T follicular helper cell (primary cell): ENCODE results near the gene DSCAML1.
"Not testable (repeated sequence)": the region's sequence is repeated elsewhere in the genome, so short reads cannot be mapped to it uniquely, and the experiment has no call there.

ENCODE experiments used
- DNase-seq: peaks from one replicate; pipeline ENCODE4 v3.0.0-alpha.2; 2020; ENCODE audit warnings: low read depth

Gene DSCAML1

DNA sequence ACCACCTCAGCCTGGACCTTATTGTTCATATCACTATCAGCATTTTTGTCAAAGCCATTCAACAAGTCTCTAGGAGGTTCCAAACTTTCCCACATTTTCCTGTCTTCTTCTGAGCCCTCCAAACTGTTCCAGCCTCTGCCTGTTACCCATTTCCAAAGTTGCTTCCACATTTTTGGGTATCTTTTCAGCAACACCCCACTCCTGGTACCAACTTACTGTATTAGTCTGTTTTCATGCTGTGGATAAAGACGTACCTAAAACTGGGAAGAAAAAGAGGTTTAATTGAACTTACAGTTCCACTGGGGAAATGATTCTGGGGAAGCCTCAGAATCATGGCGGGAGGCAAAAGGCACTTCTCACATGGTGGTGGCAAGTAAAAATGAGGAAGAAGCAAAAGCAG lies 391.1 kb downstream of the DSCAML1 start:
- DNase-seq = not testable (repeated sequence)

DNA sequence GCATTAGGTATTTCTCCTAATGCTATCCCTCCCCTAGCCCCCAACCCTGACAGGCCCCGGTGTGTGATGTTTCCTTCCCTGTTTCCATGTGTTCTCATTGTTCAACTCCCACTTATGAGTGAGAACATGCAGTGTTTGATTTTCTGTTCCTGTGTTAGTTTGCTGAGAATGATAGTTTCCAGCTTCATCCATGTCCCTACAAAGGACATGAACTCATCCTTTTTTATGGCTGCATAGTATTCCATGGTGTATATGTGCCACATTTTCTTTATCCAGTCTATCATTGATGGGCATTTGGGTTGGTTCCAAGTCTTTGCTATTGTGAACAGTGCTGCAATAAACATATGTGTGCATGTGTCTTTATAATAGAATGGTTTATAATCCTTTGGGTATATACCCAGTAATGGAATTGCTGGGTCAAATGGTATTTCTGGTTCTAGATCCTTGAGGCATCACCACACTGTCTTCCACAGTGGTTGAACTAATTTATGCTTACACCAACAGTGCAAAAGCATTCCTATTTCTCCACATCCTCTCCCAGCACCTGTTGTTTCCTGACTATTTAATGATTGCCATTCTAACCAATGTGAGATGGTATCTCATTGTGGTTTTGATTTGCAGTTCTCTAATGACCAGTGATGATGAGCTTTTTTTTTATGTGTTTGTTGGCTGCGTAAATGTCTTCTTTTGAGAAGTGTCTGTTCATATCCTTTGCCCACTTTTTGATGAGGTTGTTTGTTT lies 397.7 kb downstream of the DSCAML1 start:
- not testable (repeated sequence) for DNase-seq

GRCh38 chr11:117398618-117399017 lies 398.4 kb downstream of the DSCAML1 start:
- not testable (repeated sequence) for DNase-seq

- no peak for DNase-seq
Observed at GRCh38 chr11:117396970-117397369, 400.0 kb downstream of the DSCAML1 start.

- DNase-seq = no peak
Observed at GRCh38 chr11:117395476-117395875, 401.5 kb downstream of the DSCAML1 start.

DNA sequence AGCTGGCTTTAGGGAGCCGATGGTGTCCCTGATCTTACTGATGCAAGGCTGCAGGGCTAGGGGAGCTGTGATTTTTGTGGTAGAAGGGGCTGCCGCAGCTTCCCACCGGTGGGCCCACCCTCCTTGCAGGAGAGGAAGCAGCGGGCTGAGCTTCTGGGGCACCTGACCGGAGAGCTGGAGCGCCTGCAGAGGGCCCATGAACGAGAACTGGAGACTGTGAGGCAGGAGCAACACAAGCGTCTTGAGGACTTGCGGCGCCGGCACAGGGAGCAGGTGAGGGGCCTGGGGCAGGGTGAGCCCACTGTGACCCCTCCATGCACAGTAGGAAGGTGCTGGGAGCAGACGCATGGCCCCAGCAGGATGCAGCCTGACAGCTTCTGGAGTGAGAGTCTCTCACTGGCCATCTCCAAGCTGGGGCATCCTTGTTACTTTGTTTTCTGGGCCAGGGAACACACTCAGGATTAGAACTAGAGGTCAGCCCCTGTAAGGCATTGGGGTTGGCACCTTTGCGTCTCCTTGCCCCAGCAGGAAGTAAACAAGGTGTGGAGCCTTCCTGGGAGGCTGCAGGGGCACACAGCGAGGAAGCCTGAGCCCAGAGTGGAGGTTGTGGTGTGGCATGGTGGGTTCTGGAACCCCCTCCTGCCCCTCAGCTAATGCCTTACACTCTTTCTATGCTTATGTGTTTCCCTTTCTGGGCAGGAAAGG lies 402.6 kb downstream of the DSCAML1 start:
- no peak for DNase-seq

DNA sequence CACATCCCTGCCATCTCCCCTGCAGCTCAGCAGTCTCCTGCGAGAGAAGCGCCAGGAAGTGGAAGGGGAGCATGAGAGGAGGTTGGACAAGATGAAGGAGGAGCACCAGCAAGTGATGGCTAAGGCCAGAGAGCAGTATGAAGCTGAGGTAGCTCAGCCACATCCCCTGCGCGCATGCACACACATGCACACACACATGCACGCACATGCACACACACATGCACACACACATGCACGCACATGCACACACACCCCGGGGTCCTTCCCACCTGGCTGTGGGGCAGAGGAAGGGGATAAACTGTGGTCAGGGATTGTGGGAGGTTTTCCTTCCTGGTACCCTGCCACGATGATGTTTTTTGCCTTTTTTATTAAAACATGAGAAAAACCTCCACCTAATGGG lies 404.0 kb downstream of the DSCAML1 start:
- DNase-seq = no peak

DNA sequence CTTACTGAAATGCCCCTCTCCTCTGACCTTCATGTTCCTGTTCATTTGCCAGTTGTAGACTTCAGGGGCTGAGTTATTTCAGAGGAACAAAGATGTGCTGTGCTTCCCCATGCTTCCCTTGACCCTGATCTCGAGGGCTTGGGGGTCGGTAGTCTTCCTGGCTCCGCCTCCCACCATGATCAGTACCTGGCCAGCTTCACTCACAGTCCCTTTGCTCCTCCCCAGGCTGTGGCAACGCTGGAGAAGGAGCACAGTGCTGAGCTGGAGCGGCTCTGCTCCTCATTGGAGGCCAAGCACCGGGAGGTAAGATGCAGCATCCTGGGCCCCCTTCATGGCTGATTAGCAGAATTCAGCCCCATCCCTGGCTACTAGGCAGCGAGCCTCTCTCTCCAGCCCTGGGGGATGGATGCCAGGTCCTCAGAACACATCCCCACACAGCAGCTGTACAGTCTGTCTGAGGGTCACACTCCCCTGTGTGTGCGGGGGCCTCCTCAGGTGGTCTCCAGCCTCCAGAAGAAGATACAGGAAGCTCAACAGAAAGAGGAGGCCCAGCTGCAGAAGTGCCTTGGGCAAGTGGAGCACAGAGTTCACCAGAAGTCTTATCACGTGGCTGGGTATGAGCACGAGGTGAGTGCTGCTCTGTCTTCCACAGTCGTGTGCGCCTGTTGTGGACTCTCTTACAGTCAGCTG lies 404.9 kb downstream of the DSCAML1 start:
- DNase-seq = no peak

- DNase-seq = no peak
Observed at GRCh38 chr11:117391181-117391580, 405.8 kb downstream of the DSCAML1 start.

GRCh38 chr11:117390743-117391142 lies 406.3 kb downstream of the DSCAML1 start:
- DNase-seq = no peak

DNA sequence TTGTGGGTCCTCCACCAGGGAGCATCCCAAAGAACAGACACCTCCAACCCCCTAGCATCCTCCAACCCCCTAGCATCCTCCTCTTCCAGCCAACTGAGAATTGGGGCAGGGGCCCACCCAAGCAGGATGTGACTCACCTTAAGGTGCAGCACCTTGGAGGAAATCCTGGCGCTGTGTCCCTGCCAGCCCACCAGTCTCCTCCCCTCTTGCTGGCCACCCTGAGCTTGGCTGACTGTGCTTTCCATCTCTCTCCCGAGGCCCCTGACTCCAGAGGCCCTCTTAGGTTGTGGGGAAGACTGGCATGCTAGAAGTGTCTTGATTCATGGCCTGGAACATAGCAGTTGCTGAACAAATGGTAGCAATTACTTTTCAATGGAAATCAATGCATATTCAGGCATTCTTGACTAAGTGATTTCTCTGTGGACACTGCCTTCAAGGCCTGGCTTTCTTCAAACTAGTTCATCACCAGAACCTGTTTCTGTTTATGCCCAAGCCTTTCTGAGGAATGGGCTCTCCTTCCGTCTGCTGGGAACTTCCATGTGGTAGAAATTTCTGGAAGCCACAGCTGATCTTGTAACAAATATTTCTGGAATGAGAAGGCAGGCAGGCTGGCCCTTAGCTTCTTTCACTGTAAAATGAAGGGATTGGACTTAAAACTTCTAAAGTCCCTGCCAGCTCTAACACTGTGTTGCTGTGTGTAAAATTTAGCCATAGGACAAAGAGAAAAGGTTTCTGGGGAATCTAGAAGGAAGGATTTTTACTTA lies 408.8 kb downstream of the DSCAML1 start:
- no peak for DNase-seq

DNA sequence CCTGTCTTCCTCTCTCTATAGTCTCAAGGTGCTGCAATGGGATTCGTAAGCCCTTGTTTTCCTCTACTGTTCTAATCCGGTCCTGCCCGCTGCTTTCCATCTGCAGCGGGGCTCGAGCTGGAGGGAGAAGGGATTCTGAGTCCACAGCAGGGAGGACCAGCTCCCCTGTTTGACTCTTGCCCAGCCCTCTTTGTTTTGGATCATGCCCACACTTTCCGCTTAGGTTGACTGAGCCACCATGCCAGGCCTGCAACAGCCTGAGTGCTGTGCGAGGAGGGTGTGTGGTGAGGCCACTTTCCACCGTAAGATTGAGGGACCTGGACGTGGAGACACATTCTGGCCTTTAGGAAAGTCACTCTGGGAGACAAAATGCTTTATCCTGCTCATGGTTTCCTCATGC lies 411.1 kb downstream of the DSCAML1 start:
- no peak for DNase-seq

DNA sequence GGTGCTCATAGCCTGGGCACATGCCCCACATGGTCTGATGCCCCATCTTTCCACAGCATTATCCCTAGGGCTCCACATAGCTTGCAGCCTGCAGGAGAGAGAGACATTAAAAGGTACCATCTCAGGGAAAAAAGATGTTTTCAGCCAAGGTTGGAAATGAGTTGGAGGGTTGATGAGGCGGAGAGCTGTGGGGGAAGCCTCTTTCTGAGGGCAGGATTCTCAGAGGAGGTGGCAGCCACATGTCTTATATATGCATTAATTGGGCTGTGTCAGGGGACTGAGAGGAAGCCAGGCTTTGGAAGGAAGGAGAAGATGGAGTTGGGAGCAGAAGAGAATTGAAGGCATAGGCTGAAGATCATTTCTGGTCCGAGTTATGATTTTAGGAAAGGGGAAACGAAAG lies 411.5 kb downstream of the DSCAML1 start:
- no peak for DNase-seq

DNA sequence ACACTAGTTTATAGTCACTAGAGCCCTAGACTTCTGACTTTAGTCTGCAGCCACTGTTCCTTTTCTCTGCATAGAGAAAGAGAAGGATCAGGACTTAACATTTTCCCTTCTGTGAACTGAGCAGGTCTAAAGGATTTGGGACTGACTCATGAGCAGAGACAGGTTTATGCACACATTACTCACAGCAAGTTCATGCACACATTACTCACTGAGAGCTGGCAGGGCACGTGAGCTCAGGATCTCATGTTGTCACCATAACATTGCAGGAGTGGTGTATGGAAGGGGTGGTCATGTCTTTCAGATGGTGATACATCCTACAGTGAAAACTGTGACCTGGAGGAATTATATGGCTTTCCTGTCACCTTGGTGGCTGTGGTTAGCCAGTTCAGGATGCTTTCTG lies 413.0 kb downstream of the DSCAML1 start:
- DNase-seq = no peak

- no peak for DNase-seq
Observed at GRCh38 chr11:117382746-117383145, 414.3 kb downstream of the DSCAML1 start.

DNA sequence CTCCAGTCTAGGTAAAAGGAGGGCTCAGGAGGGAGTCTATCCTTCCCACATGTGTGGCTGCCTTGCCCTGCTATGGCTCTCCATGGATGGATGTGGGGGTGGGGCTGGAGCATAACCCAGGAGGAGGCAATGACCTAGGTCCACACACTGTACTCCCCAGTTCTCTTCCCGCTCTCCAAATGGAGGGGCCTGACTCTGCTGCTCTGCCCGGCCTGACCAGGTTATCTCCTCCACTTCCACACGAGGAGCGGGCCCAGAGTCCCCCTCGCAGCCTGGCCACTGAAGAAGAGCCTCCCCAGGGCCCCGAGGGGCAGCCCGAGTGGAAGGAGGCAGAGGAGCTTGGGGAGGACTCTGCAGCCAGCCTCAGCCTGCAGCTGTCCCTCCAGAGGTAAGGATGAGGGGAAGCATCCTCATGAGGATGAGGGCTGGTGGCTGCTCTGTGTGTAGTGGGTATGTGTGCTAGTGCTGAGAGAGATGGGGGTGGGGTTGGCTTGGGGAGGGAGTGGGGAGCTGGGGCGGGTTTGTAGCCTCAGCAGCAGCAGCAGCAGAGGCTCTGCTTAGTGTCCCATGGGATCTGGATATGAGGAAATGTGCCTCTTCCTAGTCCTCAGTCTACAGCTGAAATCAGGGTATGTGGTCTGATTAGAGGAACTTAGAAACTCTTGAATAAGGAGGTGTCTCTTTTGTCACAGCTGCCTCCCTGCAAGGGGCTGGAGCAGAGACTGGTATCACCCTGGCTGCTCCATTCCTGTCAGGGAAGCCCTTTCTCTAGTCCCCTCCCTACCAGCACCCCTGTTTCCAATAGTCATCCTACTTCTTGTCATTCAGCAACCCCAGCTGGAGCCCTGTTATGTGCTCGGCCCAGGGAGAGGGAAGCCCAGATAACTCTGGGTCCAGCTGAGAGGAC lies 415.3 kb downstream of the DSCAML1 start:
- no peak for DNase-seq

DNA sequence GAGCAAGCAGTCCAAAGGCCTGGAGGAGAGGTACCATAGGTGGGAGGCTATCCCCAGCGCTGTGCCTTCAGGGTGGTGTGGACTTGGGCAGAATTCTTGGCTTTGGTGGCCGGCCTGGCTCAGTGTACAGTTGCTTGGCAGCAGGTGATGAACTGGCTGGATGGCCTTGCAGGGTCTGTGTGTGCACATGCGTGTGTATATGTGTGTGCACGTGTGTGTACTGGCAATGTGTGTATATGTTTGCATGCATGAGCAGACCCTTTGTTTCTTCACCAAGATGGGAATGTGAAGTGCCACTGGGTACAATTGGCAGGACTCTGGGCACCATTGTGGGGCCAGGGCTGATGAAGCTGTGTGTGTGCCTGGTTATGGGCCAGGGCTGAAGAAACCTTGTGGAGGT lies 416.3 kb downstream of the DSCAML1 start:
- no peak for DNase-seq

- DNase-seq = no peak
Observed at GRCh38 chr11:117378976-117379865, 417.8 kb downstream of the DSCAML1 start.
